DOHH2 (cell line): Measurements from ENCODE around the gene CCT5.

Experiments used
- EZH2phosphoT487 ChIP-seq: fragments of 200-600 bp; sonication (generic); IDR thresholded peaks from 2 replicates; pipeline ENCODE4 v1.6.1; 2017; ENCODE audit warnings: borderline replicate concordance, mild to moderate bottlenecking, antibody characterized with exemption, low read length, moderate library complexity, mixed read lengths
- TF ChIP-seq, protein P1 (sequence below): fragments of 200-600 bp; sonication (generic); IDR thresholded peaks from one replicate; pipeline ENCODE4 v1.5.1; 2014; ENCODE audit warnings: antibody characterized with exemption, mild to moderate bottlenecking, low read depth, low read length; ENCODE audit not compliant: poor library complexity, severe bottlenecking

DNA sequence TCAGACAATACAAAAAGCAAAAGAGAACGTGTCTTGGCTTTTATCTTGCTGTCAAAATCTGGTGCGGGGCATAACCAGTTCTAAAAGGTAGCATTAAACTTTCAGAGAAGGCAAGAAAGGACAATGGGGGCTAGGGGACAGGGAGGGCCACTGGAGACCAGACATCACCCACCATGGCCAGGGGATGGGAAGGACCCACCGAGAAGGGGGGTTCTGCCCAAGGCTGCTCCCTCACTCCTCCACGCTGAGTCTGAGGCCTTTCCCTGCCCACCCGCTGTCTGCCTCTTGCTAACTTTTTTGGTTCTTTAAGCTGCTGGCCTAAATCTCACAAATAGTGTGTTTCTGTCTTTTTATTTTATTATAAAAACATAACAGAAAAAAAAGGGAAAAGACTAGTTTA lies 34.0 kb upstream of the CCT5 start:
- TF ChIP-seq, protein P1, sequence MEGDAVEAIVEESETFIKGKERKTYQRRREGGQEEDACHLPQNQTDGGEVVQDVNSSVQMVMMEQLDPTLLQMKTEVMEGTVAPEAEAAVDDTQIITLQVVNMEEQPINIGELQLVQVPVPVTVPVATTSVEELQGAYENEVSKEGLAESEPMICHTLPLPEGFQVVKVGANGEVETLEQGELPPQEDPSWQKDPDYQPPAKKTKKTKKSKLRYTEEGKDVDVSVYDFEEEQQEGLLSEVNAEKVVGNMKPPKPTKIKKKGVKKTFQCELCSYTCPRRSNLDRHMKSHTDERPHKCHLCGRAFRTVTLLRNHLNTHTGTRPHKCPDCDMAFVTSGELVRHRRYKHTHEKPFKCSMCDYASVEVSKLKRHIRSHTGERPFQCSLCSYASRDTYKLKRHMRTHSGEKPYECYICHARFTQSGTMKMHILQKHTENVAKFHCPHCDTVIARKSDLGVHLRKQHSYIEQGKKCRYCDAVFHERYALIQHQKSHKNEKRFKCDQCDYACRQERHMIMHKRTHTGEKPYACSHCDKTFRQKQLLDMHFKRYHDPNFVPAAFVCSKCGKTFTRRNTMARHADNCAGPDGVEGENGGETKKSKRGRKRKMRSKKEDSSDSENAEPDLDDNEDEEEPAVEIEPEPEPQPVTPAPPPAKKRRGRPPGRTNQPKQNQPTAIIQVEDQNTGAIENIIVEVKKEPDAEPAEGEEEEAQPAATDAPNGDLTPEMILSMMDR = no peak
- TF ChIP-seq EZH2phosphoT487 = no peak
